HEK293 (cell line): Measurements from ENCODE around the gene PCBP1.

Experiments
- CTCF ChIA-PET: fragments of 350-600 bp; formaldehyde crosslinking; extraction: SDS; loops from one replicate; lab custom pipeline; 2021; ENCODE audit warnings: antibody characterized with exemption; lab: Yijun Ruan, JAX
- POLR2A ChIA-PET: fragments of 300-600 bp; formaldehyde crosslinking; extraction: SDS; loops from one replicate; lab custom pipeline; 2020; ENCODE audit warnings: antibody characterized with exemption, inconsistent platforms; lab: Yijun Ruan, JAX
- H3K27ac ChIP-seq: fragments of 200-500 bp; sonication (Bioruptor generic); 2 replicates; pipeline ENCODE4 v1.5.1; 2014; ENCODE audit warnings: low read depth, low read length, control low read depth, inconsistent platforms; ENCODE audit errors: extremely low read depth
- H3K36me3 ChIP-seq, 2 experiments: fragments of 200-500 bp in 1 of 2; sonication (Bioruptor generic) in 1 of 2; 1 replicate in 1 of 2; 2 replicates in 1 of 2; pipeline ENCODE4 v1.5.1; 2014 to 2017; ENCODE audit warnings: inconsistent platforms in 2 of 2, low read length in 2 of 2; ENCODE audit not compliant: control insufficient read depth in 2 of 2, insufficient read depth in 1 of 2
- H3K4me1 ChIP-seq: fragments of 200-500 bp; sonication (Bioruptor generic); 2 replicates; pipeline ENCODE4 v1.5.1; 2014; ENCODE audit warnings: mild to moderate bottlenecking, low read length, inconsistent platforms; ENCODE audit not compliant: control insufficient read depth, insufficient read depth
- H3K4me3 ChIP-seq: 2 replicates; pipeline ENCODE4 v1.5.1; 2011; ENCODE audit warnings: low read depth, mild to moderate bottlenecking, control low read depth, low read length, moderate library complexity
- H3K9me3 ChIP-seq: fragments of 200-500 bp; sonication (Bioruptor generic); 2 replicates; pipeline ENCODE4 v1.5.1; 2014; ENCODE audit warnings: low read depth, low read length, inconsistent platforms; ENCODE audit not compliant: control insufficient read depth, insufficient read depth
- BCL11B ChIP-seq: fragments of 450-650 bp; formaldehyde crosslinking; IDR thresholded peaks from 2 replicates; pipeline ENCODE4 v1.5.1; 2016; ENCODE audit warnings: low read depth, missing biosample characterization, missing genetic modification characterization
- GLIS1 ChIP-seq: fragments of 450-650 bp; formaldehyde crosslinking; IDR thresholded peaks from 2 replicates; pipeline ENCODE4 v1.5.1; 2016; ENCODE audit warnings: missing biosample characterization, missing genetic modification characterization
- GLIS2 ChIP-seq: fragments of 450-650 bp; formaldehyde crosslinking; IDR thresholded peaks from 2 replicates; pipeline ENCODE4 v1.5.1; 2016; ENCODE audit warnings: missing biosample characterization, missing genetic modification characterization
- KLF10 ChIP-seq: fragments of 450-650 bp; IDR thresholded peaks from 2 replicates; pipeline ENCODE4 v1.5.1; 2018; ENCODE audit warnings: missing biosample characterization, mild to moderate bottlenecking, missing genetic modification characterization
- ZBTB10 ChIP-seq: fragments of 450-650 bp; formaldehyde crosslinking; IDR thresholded peaks from 2 replicates; pipeline ENCODE4 v1.5.1; 2016; ENCODE audit warnings: missing biosample characterization, missing genetic modification characterization
- ZBTB17 ChIP-seq: fragments of 450-650 bp; formaldehyde crosslinking; IDR thresholded peaks from 2 replicates; pipeline ENCODE4 v1.5.1; 2016; ENCODE audit warnings: missing biosample characterization, missing genetic modification characterization
- ZBTB8A ChIP-seq: fragments of 450-650 bp; formaldehyde crosslinking; IDR thresholded peaks from 2 replicates; pipeline ENCODE4 v1.5.1; 2016; ENCODE audit warnings: missing biosample characterization, missing genetic modification characterization
- ZNF140 ChIP-seq: fragments of 450-650 bp; formaldehyde crosslinking; IDR thresholded peaks from 2 replicates; pipeline ENCODE4 v1.5.1; 2016; ENCODE audit warnings: missing biosample characterization, missing genetic modification characterization
- ZNF148 ChIP-seq: fragments of 450-650 bp; formaldehyde crosslinking; IDR thresholded peaks from 2 replicates; pipeline ENCODE4 v1.5.0; 2017; ENCODE audit warnings: missing biosample characterization, missing genetic modification characterization, borderline replicate concordance
- ZNF280D ChIP-seq: fragments of 450-650 bp; formaldehyde crosslinking; IDR thresholded peaks from 2 replicates; pipeline ENCODE4 v1.5.1; 2016; ENCODE audit warnings: missing biosample characterization, missing genetic modification characterization
- ZNF335 ChIP-seq: fragments of 450-650 bp; formaldehyde crosslinking; conservative IDR thresholded peaks from 2 replicates; pipeline ENCODE4 v1.5.1; 2016; ENCODE audit warnings: missing biosample characterization, missing genetic modification characterization
- ZNF362 ChIP-seq: fragments of 450-650 bp; formaldehyde crosslinking; IDR thresholded peaks from 2 replicates; pipeline ENCODE4 v1.5.1; 2016; ENCODE audit warnings: missing biosample characterization, missing genetic modification characterization
- ZNF501 ChIP-seq: fragments of 450-650 bp; formaldehyde crosslinking; IDR thresholded peaks from 2 replicates; pipeline ENCODE4 v1.5.1; 2016; ENCODE audit warnings: missing biosample characterization, missing genetic modification characterization
- ZNF510 ChIP-seq: fragments of 450-650 bp; formaldehyde crosslinking; IDR thresholded peaks from 2 replicates; pipeline ENCODE4 v1.5.1; 2018; ENCODE audit warnings: mild to moderate bottlenecking, missing genetic modification characterization, missing biosample characterization; ENCODE audit not compliant: insufficient replicate concordance
- ZNF544 ChIP-seq: fragments of 450-650 bp; formaldehyde crosslinking; IDR thresholded peaks from 2 replicates; pipeline ENCODE4 v1.5.0; 2017; ENCODE audit warnings: missing biosample characterization, missing genetic modification characterization
- ZNF561 ChIP-seq: fragments of 450-650 bp; IDR thresholded peaks from 2 replicates; pipeline ENCODE4 v1.5.1; 2018; ENCODE audit warnings: missing biosample characterization, missing genetic modification characterization, borderline replicate concordance
- ZNF626 ChIP-seq: fragments of 450-650 bp; sonication (Bioruptor Pico); formaldehyde crosslinking; IDR thresholded peaks from 2 replicates; pipeline ENCODE4 v1.5.1; 2018; ENCODE audit warnings: missing biosample characterization, missing genetic modification characterization, inconsistent platforms
- ZNF629 ChIP-seq: fragments of 450-650 bp; formaldehyde crosslinking; IDR thresholded peaks from 2 replicates; pipeline ENCODE4 v1.5.1; 2017; ENCODE audit warnings: missing biosample characterization, missing genetic modification characterization
- ZNF670 ChIP-seq: fragments of 450-650 bp; formaldehyde crosslinking; IDR thresholded peaks from 2 replicates; pipeline ENCODE4 v1.5.1; 2016; ENCODE audit warnings: missing biosample characterization, missing genetic modification characterization, low read depth
- ZNF76 ChIP-seq: fragments of 450-650 bp; formaldehyde crosslinking; IDR thresholded peaks from 2 replicates; pipeline ENCODE4; 2016; ENCODE audit warnings: low read depth, missing biosample characterization, missing genetic modification characterization, borderline replicate concordance
- ZNF843 ChIP-seq: fragments of 450-650 bp; formaldehyde crosslinking; IDR thresholded peaks from 2 replicates; pipeline ENCODE4 v1.5.1; 2016; ENCODE audit warnings: missing biosample characterization, missing genetic modification characterization
- ZSCAN30 ChIP-seq: fragments of 450-650 bp; IDR thresholded peaks from 2 replicates; pipeline ENCODE4 v1.5.1; 2018; ENCODE audit warnings: missing biosample characterization, mild to moderate bottlenecking, missing genetic modification characterization, moderate library complexity

The PCBP1 gene

GRCh38 chr2:70123829-70124116 is 36.5 kb downstream of the PCBP1 start:
- peak overlapping the region; percentile 93 for H3K27ac ChIP-seq
- ChIA-PET CTCF (interaction anchor here (0.7 to 0.9 kb wide), 2 partner anchors 19 to 370 kb away, joined by 3 read pairs; no protein-coding TSS in a partner anchor), POLR2A (interaction anchor here (0.5 to 3.8 kb wide), 13 partner anchors 9 to 382 kb away, joined by 3 to 27 read pairs (median 7); partner anchors contain the start of genes C2orf42 and MXD1)
- H3K36me3 ChIP-seq: no peaks in the 10 kb centered on the region
- peaks cover 8% of the 10 kb centered on the region for H3K4me1 ChIP-seq
- H3K4me3 ChIP-seq: peak overlapping the region; percentile 45
- no peaks in the 10 kb centered on the region for H3K9me3 ChIP-seq
- TF ChIP-seq ZNF362 (tag by site-specific recombination) (peak; percentile 94), ZNF626 (tag by site-specific recombination) (no peak), ZNF280D (tag by site-specific recombination) (0 out of 2 replicates have a peak, but pooled peaks have one; percentile 40), ZNF501 (tag by site-specific recombination) (no peak)

- Histone ChIP-seq H3K36me3 (no peaks in the 10 kb centered on the region), H3K27ac (peak overlapping the region; percentile 93), H3K4me1 (peaks cover 8% of the 10 kb centered on the region), H3K9me3 (no peaks in the 10 kb centered on the region), H3K4me3 (peak overlapping the region; percentile 45)
- ChIA-PET POLR2A (interaction anchor here (0.7 to 3.8 kb wide), 16 partner anchors 8 to 211 kb away, joined by 3 to 27 read pairs (median 6); partner anchors contain the start of genes C2orf42, FAM136A and MXD1), CTCF (interaction anchor here (0.6 to 1.0 kb wide), 4 partner anchors 10 to 48 kb away, joined by 3 to 6 read pairs (median 3); no protein-coding TSS in a partner anchor)
- TF ChIP-seq ZBTB8A (peak; percentile 96), ZNF843 (tag by site-specific recombination) (no peak), ZNF140 (no peak), BCL11B (tag by site-specific recombination) (no peak), ZNF510 (tag by site-specific recombination) (no peak), ZNF335 (peak; percentile 90), ZNF76 (tag by site-specific recombination) (peak; percentile 45; the same call in 1 of the 2 replicates), ZNF561 (tag by site-specific recombination) (peak; percentile 71; the same call in 1 of the 2 replicates), GLIS2 (tag by site-specific recombination) (peak; percentile 60; the same call in 1 of the 2 replicates), ZNF148 (tag by site-specific recombination) (no peak), ZNF544 (tag by site-specific recombination) (no peak), GLIS1 (tag by site-specific recombination) (peak; percentile 45; the same call in 1 of the 2 replicates), ZNF629 (tag by site-specific recombination) (no peak; the same call in 1 of the 2 replicates), ZSCAN30 (tag by site-specific recombination) (0 out of 2 replicates have a peak, but pooled peaks have one; percentile 14), ZBTB17 (tag by site-specific recombination) (peak; percentile 97), ZNF670 (tag by site-specific recombination) (no peak), ZBTB10 (0 out of 2 replicates have a peak, but pooled peaks have one; percentile 39), KLF10 (tag by site-specific recombination) (0 out of 2 replicates have a peak, but pooled peaks have one; percentile 19)
Observed at GRCh38 chr2:70124983-70125480, 37.8 kb downstream of the PCBP1 start.
